NCI-H345 treated with DMSO at 0.1 percent for 48 hours (cell line): ENCODE measurements around the gene NCAPH2.

Experiments
- DNase-seq: peaks from one replicate; lab custom pipeline; 2025; ENCODE audit not compliant: unreplicated experiment; lab: John Stamatoyannopoulos, UW

Gene NCAPH2

GRCh38 chr22:50473855-50474671 is 34.0 kb upstream of the NCAPH2 start:
- DNase-seq: no peak

GRCh38 chr22:50474710-50475651 is 33.0 kb upstream of the NCAPH2 start, which contains the start of gene SBF1:
Gene SBF1 (minus strand): TSS chr22:50475035. CDS start chr22:50474840, 195 bp downstream.
- peak; percentile 47 for DNase-seq

GRCh38 chr22:50475652-50476002 is 32.4 kb upstream of the NCAPH2 start:
- DNase-seq: no peak

GRCh38 chr22:50476868-50477267 is 31.2 kb upstream of the NCAPH2 start:
- no peak for DNase-seq

GRCh38 chr22:50477923-50478322 is 30.1 kb upstream of the NCAPH2 start:
- DNase-seq: no peak

- DNase-seq: no peak
Observed at GRCh38 chr22:50479721-50480120, 28.3 kb upstream of the NCAPH2 start.

GRCh38 chr22:50481045-50481439 is 27.0 kb upstream of the NCAPH2 start:
- DNase-seq: no peak

GRCh38 chr22:50481440-50482106 is 26.5 kb upstream of the NCAPH2 start, which contains the start of gene ADM2:
Gene ADM2 (plus strand): TSS chr22:50481543. CDS start chr22:50481848, 305 bp downstream.
- no peak for DNase-seq

GRCh38 chr22:50482107-50483074 is 25.6 kb upstream of the NCAPH2 start:
- DNase-seq: no peak

- no peak for DNase-seq
Observed at GRCh38 chr22:50483106-50483505, 24.9 kb upstream of the NCAPH2 start.

GRCh38 chr22:50483556-50483955 is 24.5 kb upstream of the NCAPH2 start:
- no peak for DNase-seq

GRCh38 chr22:50483977-50484853 is 23.8 kb upstream of the NCAPH2 start:
- no peak for DNase-seq

GRCh38 chr22:50485221-50486131 is 22.5 kb upstream of the NCAPH2 start:
- DNase-seq: no peak

- DNase-seq: no peak
Observed at GRCh38 chr22:50486561-50487289, 21.3 kb upstream of the NCAPH2 start, which contains the start of gene MIOX. Gene MIOX (plus strand): TSS chr22:50486859. CDS start chr22:50486898, 39 bp downstream.

- no peak for DNase-seq
Observed at GRCh38 chr22:50487290-50488005, 20.6 kb upstream of the NCAPH2 start.

GRCh38 chr22:50488006-50488677 is 19.9 kb upstream of the NCAPH2 start:
- DNase-seq: no peak
